Neural cell (in vitro differentiated cells): ENCODE measurements around the gene MCIDAS. TPM values are rescaled to one million over a fixed set of nuclear protein-coding genes. Genes with fewer than 3 reads are reported as not detected.

Experiments
- H2AFZ ChIP-seq: fragments of 200-600, 300-800 bp; sonication (generic), shearing (Covaris generic); 2 replicates; pipeline ENCODE4 v1.6.0; 2014; ENCODE audit warnings: low read depth, mild to moderate bottlenecking, antibody characterized with exemption, low read length, moderate library complexity
- H3F3A ChIP-seq: fragments of 200-600 bp; shearing (Covaris generic); 2 replicates; pipeline ENCODE4 v1.6.1; 2016; ENCODE audit warnings: mild to moderate bottlenecking, moderate library complexity, mixed read lengths, antibody characterized with exemption, low read length; ENCODE audit not compliant: insufficient read depth, poor library complexity, severe bottlenecking
- H3K27ac ChIP-seq: fragments of 200-600, 300-800 bp; sonication (generic), shearing (Covaris generic); 2 replicates; pipeline ENCODE4 v1.5.1; 2014; ENCODE audit warnings: mild to moderate bottlenecking, low read length, moderate library complexity
- H3K27me3 ChIP-seq: fragments of 300-800, 200-600 bp; sonication (generic), shearing (Covaris generic); 2 replicates; pipeline ENCODE4 v1.6.0; 2014; ENCODE audit warnings: mild to moderate bottlenecking, low read depth, low read length, moderate library complexity; ENCODE audit not compliant: insufficient read depth
- H3K36me3 ChIP-seq: fragments of 300-800, 200-600 bp; sonication (generic), shearing (Covaris generic); 2 replicates; pipeline ENCODE4 v1.5.1; 2014; ENCODE audit warnings: mild to moderate bottlenecking, antibody characterized with exemption, low read length, moderate library complexity; ENCODE audit not compliant: insufficient read depth
- H3K4me2 ChIP-seq: fragments of 300-800, 200-600 bp; sonication (generic), shearing (Covaris generic); 2 replicates; pipeline ENCODE4 v1.6.0; 2014; ENCODE audit warnings: mild to moderate bottlenecking, low read length
- H3K4me3 ChIP-seq: fragments of 300-800, 200-600 bp; sonication (generic), shearing (Covaris generic); 2 replicates; pipeline ENCODE4 v1.5.1; 2014; ENCODE audit warnings: mild to moderate bottlenecking, low read length, moderate library complexity
- H3K79me2 ChIP-seq: fragments of 200-600 bp; shearing (Covaris generic); replicated peaks from 2 replicates; pipeline ENCODE4 v1.6.0; 2014; ENCODE audit warnings: mild to moderate bottlenecking, low read length, moderate library complexity; ENCODE audit not compliant: insufficient read depth
- H3K9ac ChIP-seq: fragments of 300-800, 200-600 bp; sonication (generic), shearing (Covaris generic); 2 replicates; pipeline ENCODE4 v1.6.1; 2016; ENCODE audit warnings: mild to moderate bottlenecking, low read length, mixed read lengths
- H3K9me2 ChIP-seq: fragments of 200-600 bp; shearing (Covaris generic); 2 replicates; pipeline ENCODE4 v1.6.1; 2016; ENCODE audit warnings: mild to moderate bottlenecking, low read length, mixed read lengths; ENCODE audit not compliant: insufficient read depth
- H3K9me3 ChIP-seq: fragments of 200-600, 300-800 bp; sonication (generic), shearing (Covaris generic); 2 replicates; pipeline ENCODE4 v1.6.1; 2016; ENCODE audit warnings: mild to moderate bottlenecking, mixed run types, low read length, moderate library complexity, mixed read lengths
- H4K20me1 ChIP-seq: fragments of 200-600 bp; shearing (Covaris generic); 2 replicates; pipeline ENCODE4 v1.6.1; 2016; ENCODE audit warnings: mild to moderate bottlenecking, mixed run types; ENCODE audit not compliant: insufficient read depth
- CTCF ChIP-seq: fragments of 450-650 bp; IDR thresholded peaks from 2 replicates; pipeline ENCODE4 v1.5.1; 2014; ENCODE audit warnings: antibody characterized with exemption, mild to moderate bottlenecking, moderate library complexity; ENCODE audit not compliant: poor library complexity, severe bottlenecking
- EP300 ChIP-seq: fragments of 450-650 bp; conservative IDR thresholded peaks from 2 replicates; pipeline ENCODE4 v1.6.1; 2014; ENCODE audit warnings: antibody characterized with exemption, mild to moderate bottlenecking, moderate library complexity; ENCODE audit not compliant: poor library complexity, severe bottlenecking
- MXI1 ChIP-seq: fragments of 450-650 bp; conservative IDR thresholded peaks from 2 replicates; pipeline ENCODE4 v1.6.1; 2014; ENCODE audit warnings: antibody characterized with exemption, mild to moderate bottlenecking; ENCODE audit not compliant: poor library complexity, severe bottlenecking
- POLR2AphosphoS5 ChIP-seq: IDR thresholded peaks from 2 replicates; pipeline ENCODE4 v1.6.1; 2012
- RAD21 ChIP-seq: fragments of 450-650 bp; conservative IDR thresholded peaks from 2 replicates; pipeline ENCODE4 v1.6.1; 2014; ENCODE audit warnings: antibody characterized with exemption, mild to moderate bottlenecking, moderate library complexity
- REST ChIP-seq: IDR thresholded peaks from 2 replicates; pipeline ENCODE4 v1.6.1; 2012; ENCODE audit warnings: borderline replicate concordance
- polyA minus RNA-seq: library from RNA; depleted of rRNA, polyadenylated mRNA; stranded (reverse); fragments of >200 nt; gene quantifications from 2 replicates; pipeline ENCODE4 v1.2.3, GENCODE V29; 2014
- polyA plus RNA-seq: library from polyadenylated mRNA; depleted of rRNA; stranded (reverse); fragments of >200 nt; gene quantifications from 2 replicates; pipeline ENCODE4 v1.2.3, GENCODE V29; 2014

Gene MCIDAS
- polyA plus RNA-seq (not detected in 2 replicates), polyA minus RNA-seq (not detected in 2 replicates)

- H3K4me3 ChIP-seq: peak within 1 kb of the TSS; percentile 70
- no peak within 1 kb of the TSS for H2AFZ ChIP-seq
- no peak within 1 kb of the TSS for H3K9ac ChIP-seq
Observed at GRCh38 chr5:55226934-55227663, at the start of gene MCIDAS. Gene MCIDAS, minus strand, starts transcription at chr5:55227315. Its CDS starts 177 bp downstream, at chr5:55227138.

GRCh38 chr5:55276771-55277170, 49.7 kb upstream of the MCIDAS start:
- Histone ChIP-seq H3K9me2 (no peaks in the 10 kb centered on the region), H3K79me2 (no peaks in the 10 kb centered on the region), H4K20me1 (no peaks in the 10 kb centered on the region), H3K4me3 (no peak overlapping the region), H3K9me3 (no peaks in the 10 kb centered on the region), H3K4me2 (no peak overlapping the region), H2AFZ (no peak overlapping the region), H3K9ac (no peak overlapping the region), H3K36me3 (no peaks in the 10 kb centered on the region), H3F3A (no peaks in the 10 kb centered on the region), H3K27me3 (no peaks in the 10 kb centered on the region), H3K27ac (no peak overlapping the region)
- TF ChIP-seq RAD21 (no peak), POLR2AphosphoS5 (no peak), MXI1 (no peak), CTCF (no peak), REST (no peak), EP300 (no peak)

More at GRCh38 chr5:55226934-55227663, at the start of gene MCIDAS:
- peaks cover 100% of the 10 kb centered on the region for H3K27me3 ChIP-seq
- H3F3A ChIP-seq: peaks cover under 1% of the 10 kb centered on the region
- no peaks in the 10 kb centered on the region for H3K36me3 ChIP-seq
- H3K9me3 ChIP-seq: peaks cover 1% of the 10 kb centered on the region
- H4K20me1 ChIP-seq: no peaks in the 10 kb centered on the region
- H3K27ac ChIP-seq: no peak within 1 kb of the TSS
- peak within 1 kb of the TSS; percentile 14 for H3K4me2 ChIP-seq
- no peaks in the 10 kb centered on the region for H3K9me2 ChIP-seq
- TF ChIP-seq CTCF (peak; percentile 27), POLR2AphosphoS5 (peak; percentile 28), EP300 (no peak)
- H3K79me2 ChIP-seq: no peaks in the 10 kb centered on the region
